Mesodermal cell (in vitro differentiated cells): Measurements from ENCODE around the gene NBAS.
"Not testable (repeated sequence)": the region's sequence is repeated elsewhere in the genome, so short reads cannot be mapped to it uniquely, and the experiment has no call there.

Source experiments
- H3K27ac ChIP-seq: 2 replicates; pipeline ENCODE4 v1.7.0; 2013; ENCODE audit warnings: mild to moderate bottlenecking, low read depth, low read length, moderate library complexity; ENCODE audit not compliant: severe bottlenecking
- H3K36me3 ChIP-seq: 2 replicates; pipeline ENCODE4 v1.7.1; 2013; ENCODE audit warnings: mild to moderate bottlenecking, low read length, moderate library complexity; ENCODE audit not compliant: control insufficient read depth, insufficient read depth
- H3K4me1 ChIP-seq: one replicate; pipeline ENCODE4 v1.7.1; 2013; ENCODE audit warnings: mild to moderate bottlenecking, low read length; ENCODE audit not compliant: insufficient read depth, control insufficient read depth, poor library complexity, severe bottlenecking
- H3K4me3 ChIP-seq: 2 replicates; pipeline ENCODE4 v1.7.0; 2013; ENCODE audit warnings: low read length, control low read depth, mild to moderate bottlenecking; ENCODE audit not compliant: insufficient read depth, poor library complexity, severe bottlenecking; ENCODE audit errors: extremely low read depth
- H3K9me3 ChIP-seq: 2 replicates; pipeline ENCODE4 v1.7.1; 2013; ENCODE audit warnings: mild to moderate bottlenecking, low read length, moderate library complexity; ENCODE audit not compliant: control insufficient read depth
- WGBS, 2 experiments: methylation state at CpG; one replicate each; pipeline ENCODE4 v1.1.5; 2013; ENCODE audit warnings: missing lambda C conversion rate in 2 of 2; ENCODE audit not compliant: insufficient coverage in 2 of 2; 5-methylcytosine and 5-hydroxymethylcytosine counted together

NBAS gene

GRCh38 chr2:15263976-15264685 lies 297.0 kb downstream of the NBAS start:
- Histone ChIP-seq H3K4me1 (no peaks in the 10 kb centered on the region), H3K9me3 (no peaks in the 10 kb centered on the region)
- WGBS, 2 experiments, result 92 to 97% methylated on average over 2 to 7 of the region's 8 CpGs

GRCh38 chr2:15262792-15263191 lies 298.3 kb downstream of the NBAS start:
- WGBS, 2 experiments, result 75% methylated on average over 1 of the region's 2 CpGs; no CpG with 5 or more reads in 1 of the 2 experiments
- H3K27ac ChIP-seq, result no peak overlapping the region
- no peaks in the 10 kb centered on the region for H3K4me1 ChIP-seq
- no peaks in the 10 kb centered on the region for H3K36me3 ChIP-seq
- no peaks in the 10 kb centered on the region for H3K9me3 ChIP-seq
- no peak overlapping the region for H3K4me3 ChIP-seq

More at GRCh38 chr2:15263976-15264685, 297.0 kb downstream of the NBAS start:
- H3K4me3 ChIP-seq, result no peak overlapping the region
- no peak overlapping the region for H3K27ac ChIP-seq
- H3K36me3 ChIP-seq, result peaks cover 3% of the 10 kb centered on the region

- H3K9me3 ChIP-seq, result no peaks in the 10 kb centered on the region
- H3K36me3 ChIP-seq, result no peaks in the 10 kb centered on the region
- no peak overlapping the region for H3K27ac ChIP-seq
- WGBS, 2 experiments, result 83% methylated on average over 2 of the region's 2 CpGs; no CpG with 5 or more reads in 1 of the 2 experiments
- H3K4me3 ChIP-seq, result no peak overlapping the region
- H3K4me1 ChIP-seq, result no peaks in the 10 kb centered on the region
Observed at GRCh38 chr2:15260835-15261234, 300.3 kb downstream of the NBAS start.

GRCh38 chr2:15260196-15260595 lies 300.9 kb downstream of the NBAS start:
- H3K4me1 ChIP-seq, result no peaks in the 10 kb centered on the region
- WGBS, 2 experiments, result 89 to 97% methylated on average over 3 of the region's 3 CpGs
- H3K9me3 ChIP-seq, result no peaks in the 10 kb centered on the region
- no peaks in the 10 kb centered on the region for H3K36me3 ChIP-seq
- no peak overlapping the region for H3K27ac ChIP-seq
- no peak overlapping the region for H3K4me3 ChIP-seq

GRCh38 chr2:15259356-15259756 lies 301.8 kb downstream of the NBAS start:
- Histone ChIP-seq H3K4me1 (no peaks in the 10 kb centered on the region), H3K27ac (no peak overlapping the region), H3K9me3 (no peaks in the 10 kb centered on the region), H3K4me3 (no peak overlapping the region), H3K36me3 (no peaks in the 10 kb centered on the region)
- 33 to 56% methylated on average over 1 of the region's 1 CpG for WGBS, 2 experiments

GRCh38 chr2:15258385-15258784 lies 302.7 kb downstream of the NBAS start:
- not testable (repeated sequence) for H3K36me3 ChIP-seq, H3K27ac ChIP-seq, H3K4me3 ChIP-seq, H3K9me3 ChIP-seq, H3K4me1 ChIP-seq
- WGBS, 2 experiments, result 97 to 100% methylated on average over 4 of the region's 7 CpGs

GRCh38 chr2:15253835-15254286 lies 307.3 kb downstream of the NBAS start:
- Histone ChIP-seq H3K36me3 (no peaks in the 10 kb centered on the region), H3K27ac (no peak overlapping the region), H3K4me1 (no peaks in the 10 kb centered on the region), H3K9me3 (peaks cover 3% of the 10 kb centered on the region), H3K4me3 (no peak overlapping the region)
- WGBS, 2 experiments, result 86% methylated on average over 1 of the region's 3 CpGs; no CpG with 5 or more reads in 1 of the 2 experiments

GRCh38 chr2:15253247-15253646 lies 307.9 kb downstream of the NBAS start:
- no peaks in the 10 kb centered on the region for H3K4me1 ChIP-seq
- H3K36me3 ChIP-seq, result no peaks in the 10 kb centered on the region
- peaks cover 3% of the 10 kb centered on the region for H3K9me3 ChIP-seq
- 100% methylated on average over 1 of the region's 2 CpGs for WGBS, 2 experiments
- no peak overlapping the region for H3K4me3 ChIP-seq
- H3K27ac ChIP-seq, result no peak overlapping the region

- Histone ChIP-seq H3K36me3 (no peaks in the 10 kb centered on the region), H3K9me3 (peaks cover 3% of the 10 kb centered on the region), H3K27ac (no peak overlapping the region), H3K4me3 (no peak overlapping the region), H3K4me1 (no peaks in the 10 kb centered on the region)
- WGBS, 2 experiments, result 97 to 100% methylated on average over 2 to 3 of the region's 3 CpGs
Observed at GRCh38 chr2:15251753-15252152, 309.4 kb downstream of the NBAS start.

- not testable (repeated sequence) for H3K4me1 ChIP-seq, H3K27ac ChIP-seq, H3K9me3 ChIP-seq, H3K4me3 ChIP-seq, H3K36me3 ChIP-seq
- WGBS, 2 experiments, result 94 to 100% methylated on average over 1 to 3 of the region's 3 CpGs
Observed at GRCh38 chr2:15250946-15251345, 310.2 kb downstream of the NBAS start.

GRCh38 chr2:15246870-15247269 lies 314.3 kb downstream of the NBAS start:
- H3K9me3 ChIP-seq, result peaks cover 3% of the 10 kb centered on the region
- H3K4me3 ChIP-seq, result no peak overlapping the region
- no peak overlapping the region for H3K27ac ChIP-seq
- 94 to 100% methylated on average over 1 to 4 of the region's 5 CpGs for WGBS, 2 experiments
- peaks cover 15% of the 10 kb centered on the region for H3K4me1 ChIP-seq
- no peaks in the 10 kb centered on the region for H3K36me3 ChIP-seq
